ENCODE results near the gene FASTKD3. TPM values are rescaled to one million over a fixed set of nuclear protein-coding genes. Genes with fewer than 3 reads are reported as not detected.

Gene FASTKD3
- total and polyA plus RNA-seq, 2 donors (not counting 3 experiments of a cell fraction or from before 2014, with no cell fraction given) = 5.5 to 9.6 TPM

GRCh38 chr5:7902201-7902600 is 33.4 kb upstream of the FASTKD3 start:
- no peaks in the 10 kb centered on the region for H3K27me3 ChIP-seq (ENCODE audit: control insufficient read depth in 2 of 2, insufficient read depth in 2 of 2, low read length in 2 of 2)
- no peak for TF ChIP-seq EZH2 (IDR thresholded peaks at IDR 0.05; ENCODE audit: borderline replicate concordance, low read depth, low read length, severe bottlenecking)
- no peak for TF ChIP-seq MYC (IDR thresholded peaks at IDR 0.05; ENCODE audit: low read depth, low read length)
- no peak for TF ChIP-seq POLR2A (IDR thresholded peaks at IDR 0.05; ENCODE audit: low read depth, low read length)
- TF ChIP-seq GATA2 (IDR thresholded peaks at IDR 0.05; ENCODE audit: insufficient read depth, insufficient read length, low read depth, low read length) = no peak
- no peak for TF ChIP-seq POLR2AphosphoS5 (IDR thresholded peaks at IDR 0.05; ENCODE audit: insufficient read depth, low read depth, low read length)
- TF ChIP-seq JUN (IDR thresholded peaks at IDR 0.05; ENCODE audit: borderline replicate concordance, insufficient read depth, insufficient read length, low read depth) = no peak
- TF ChIP-seq FOS (IDR thresholded peaks at IDR 0.05; ENCODE audit: borderline replicate concordance, insufficient read depth, low read length) = no peak
- TF ChIP-seq, protein P1, sequence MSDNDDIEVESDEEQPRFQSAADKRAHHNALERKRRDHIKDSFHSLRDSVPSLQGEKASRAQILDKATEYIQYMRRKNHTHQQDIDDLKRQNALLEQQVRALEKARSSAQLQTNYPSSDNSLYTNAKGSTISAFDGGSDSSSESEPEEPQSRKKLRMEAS (IDR thresholded peaks at IDR 0.05; ENCODE audit: insufficient read depth, insufficient read length) = no peak
- TF ChIP-seq CTCF (IDR thresholded peaks at IDR 0.05; ENCODE audit: extremely low read depth in 1 of 2, insufficient read depth in 1 of 2, low read depth in 1 of 2, low read length in 2 of 2) = no peak
- no peak overlapping the region for H3K4me3 ChIP-seq (replicated peaks in 1 of 3; ENCODE audit: insufficient read depth in 1 of 3, low read depth in 1 of 3, low read length in 3 of 3)
- no peaks in the 10 kb centered on the region for H3K9me3 ChIP-seq (replicated peaks; ENCODE audit: control insufficient read depth, insufficient read depth, low read length)
- no TSS peak for BruUV-seq (replicated peaks)
- H3K4me2 ChIP-seq (ENCODE audit: insufficient read depth, low read length) = no peak overlapping the region
- H4K20me1 ChIP-seq (replicated peaks; ENCODE audit: control insufficient read depth, extremely low read depth, insufficient read depth, low read length) = no peaks in the 10 kb centered on the region
- no peak overlapping the region for H2AFZ ChIP-seq (ENCODE audit: low read depth, low read length)
- FAIRE-seq (no peak), DNase-seq (ENCODE audit: low read depth, low spot score) (no peak)
- no peak overlapping the region for H3K27ac ChIP-seq (ENCODE audit: insufficient read depth, low read depth, low read length)
- dilution Hi-C loops (cut with MboI; ENCODE audit: extremely low pct_ligation_motif_present, low sequenced_read_pairs) (no loop called here), intact Hi-C loops (cut with micrococcal nuclease) (no loop called here)
- H3K4me1 ChIP-seq (ENCODE audit: control insufficient read depth, extremely low read depth, insufficient read depth, low read length) = peaks cover 8% of the 10 kb centered on the region
- H3K36me3 ChIP-seq (ENCODE audit: control insufficient read depth in 2 of 2, extremely low read depth in 1 of 2, insufficient read depth in 2 of 2, low read length in 2 of 2) = peaks cover 7 to 15% of the 10 kb centered on the region in 2 experiments
- no peaks in the 10 kb centered on the region for H3K9me1 ChIP-seq (replicated peaks; ENCODE audit: control insufficient read depth, extremely low read depth, insufficient read depth, low read length)
- no peaks in the 10 kb centered on the region for H3K79me2 ChIP-seq (ENCODE audit: control insufficient read depth, insufficient read depth, low read length)
- ChIA-PET POLR2A (no interaction called here), CTCF (no interaction called here)
- no peak overlapping the region for H3K9ac ChIP-seq (replicated peaks; ENCODE audit: extremely low read depth, insufficient read depth, low read length)
